Keratinocyte (primary cell): Measurements from ENCODE around the gene ASB10.

Experiments
- CTCF ChIP-seq, 3 experiments: IDR thresholded peaks in 1 of 3; conservative IDR thresholded peaks in 1 of 3; optimal IDR thresholded peaks in 1 of 3; 2 replicates in 2 of 3; 3 replicates in 1 of 3; pipeline versions ENCODE3 to v1.5.1; 2011; ENCODE audit warnings: low read length in 3 of 3, mild to moderate bottlenecking in 3 of 3, moderate library complexity in 2 of 3, control low read depth in 1 of 3, inconsistent platforms in 1 of 3; ENCODE audit not compliant: insufficient read depth in 2 of 3; ENCODE audit errors: extremely low read depth in 1 of 3
- EZH2 ChIP-seq: IDR thresholded peaks from one replicate; pipeline ENCODE4 v1.6.1; 2012; ENCODE audit warnings: inconsistent platforms, mild to moderate bottlenecking, low read length, moderate library complexity

- TF ChIP-seq EZH2 (no peak), CTCF (optimal IDR thresholded peaks at IDR 0.05 in 1 of 3, IDR thresholded peaks at IDR 0.05 in 1 of 3, conservative IDR thresholded peaks at IDR 0.05 in 1 of 3; ENCODE audit: extremely low read depth in 1 of 3, insufficient read depth in 2 of 3, low read length in 3 of 3) (no peak)
Observed at GRCh38 chr7:151211155-151211772, 24.2 kb upstream of the ASB10 start.
